ENCODE measurements around the gene PRAC2.

PRAC2 gene

GRCh38 chr17:48720266-48721008 lies 2.5 kb upstream of the PRAC2 start:
- DNase-seq (ENCODE audit: low read depth): no peak

- DNase-seq (ENCODE audit: low read depth): no peak
These were observed 2.0 kb upstream of the PRAC2 start for GRCh38 chr17:48721009-48721402.

GRCh38 chr17:48722201-48722907 lies 631 bp upstream of the PRAC2 start, which contains the start of gene PRAC1:
PRAC1 (minus strand) TSS chr17:48722518; CDS start chr17:48722392, 126 bp downstream.
- no peak for DNase-seq (ENCODE audit: low read depth)

GRCh38 chr17:48723423-48724250 lies 652 bp downstream of the PRAC2 start:
- no peak for DNase-seq (ENCODE audit: low read depth)

- DNase-seq (ENCODE audit: low read depth): peak; percentile 63
These were observed 1.4 kb downstream of the PRAC2 start for GRCh38 chr17:48724251-48725003.

- DNase-seq (ENCODE audit: low read depth): no peak
These were observed 2.0 kb downstream of the PRAC2 start for GRCh38 chr17:48725004-48725287.

GRCh38 chr17:48725288-48726064 lies 2.5 kb downstream of the PRAC2 start:
- DNase-seq (ENCODE audit: low read depth): no peak

- DNase-seq (ENCODE audit: low read depth): no peak
These were observed 3.3 kb downstream of the PRAC2 start for GRCh38 chr17:48726114-48726915.

- DNase-seq (ENCODE audit: low read depth): no peak
These were observed 3.9 kb downstream of the PRAC2 start for GRCh38 chr17:48726916-48727286.

GRCh38 chr17:48727415-48728175 lies 4.6 kb downstream of the PRAC2 start:
- DNase-seq (ENCODE audit: low read depth): no peak

- DNase-seq (ENCODE audit: low read depth): no peak
These were observed 5.5 kb downstream of the PRAC2 start, which contains the start of gene HOXB13 for GRCh38 chr17:48728232-48729231. HOXB13 (minus strand) TSS chr17:48728750; CDS start chr17:48728593, 157 bp downstream.

- no peak for DNase-seq (ENCODE audit: low read depth)
These were observed 6.6 kb downstream of the PRAC2 start for GRCh38 chr17:48729335-48730239.

- no peak for DNase-seq (ENCODE audit: low read depth)
These were observed 7.2 kb downstream of the PRAC2 start for GRCh38 chr17:48730240-48730550.

GRCh38 chr17:48731355-48731754 lies 8.4 kb downstream of the PRAC2 start:
- DNase-seq (ENCODE audit: low read depth): no peak

GRCh38 chr17:48732688-48733629 lies 10.0 kb downstream of the PRAC2 start:
- DNase-seq (ENCODE audit: low read depth): no peak

- no peak for DNase-seq (ENCODE audit: low read depth)
These were observed 10.8 kb downstream of the PRAC2 start for GRCh38 chr17:48733632-48734328.
